Measurements from ENCODE around the gene GGCT.
A peak's percentile ranks its signal among the peaks of the same experiment; 100 is the strongest.

The GGCT gene

DNA sequence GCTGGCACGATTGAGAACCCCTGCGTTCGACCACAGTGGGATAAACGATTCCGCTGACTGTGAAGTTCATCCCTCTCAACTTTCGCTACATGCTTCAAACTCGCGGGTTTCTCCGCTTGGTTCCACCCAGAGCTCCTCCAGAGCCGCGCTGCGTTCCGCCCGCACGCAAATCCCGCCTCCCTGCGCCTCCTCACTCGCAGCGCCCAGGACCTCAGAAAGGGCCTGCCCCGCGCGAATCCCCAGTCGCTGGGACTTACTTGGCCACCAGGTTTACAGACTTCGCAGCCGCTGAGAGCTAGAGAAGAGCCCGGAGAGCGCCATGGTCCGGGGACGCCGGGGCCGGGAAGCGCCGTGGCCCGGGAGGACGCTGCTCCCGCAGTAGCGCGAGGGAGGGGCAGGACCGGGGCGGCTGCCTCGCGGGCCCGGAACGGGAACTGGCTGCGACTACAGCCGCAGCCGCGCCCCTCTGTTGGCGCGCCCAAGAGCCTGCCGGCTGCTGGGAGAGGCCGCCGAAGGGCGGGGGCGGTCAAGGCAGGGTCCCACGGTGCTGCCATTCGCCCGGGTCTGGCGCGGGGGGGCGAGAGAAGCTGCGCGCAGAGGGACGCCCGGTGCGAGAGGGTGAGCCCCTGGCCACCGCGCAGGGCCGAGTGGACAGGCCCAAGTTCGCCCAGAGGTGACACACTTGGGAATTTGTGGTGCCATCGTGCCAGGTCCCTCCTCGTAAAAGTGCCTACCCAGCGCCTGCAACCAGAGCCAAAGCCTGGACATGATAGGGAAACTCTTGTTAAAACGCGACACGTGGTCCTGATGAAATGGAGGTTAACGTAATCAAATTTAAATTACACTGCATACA, 26.1 kb downstream of the GGCT start, which contains the start of gene NOD1:
Gene NOD1, minus strand, starts transcription at position 436 of the 853 bp plus-strand sequence. CDS start 21,863 bp downstream, outside the sequence.
- peak; percentile 86 for DNase-seq (ENCODE audit: low spot score)

DNA sequence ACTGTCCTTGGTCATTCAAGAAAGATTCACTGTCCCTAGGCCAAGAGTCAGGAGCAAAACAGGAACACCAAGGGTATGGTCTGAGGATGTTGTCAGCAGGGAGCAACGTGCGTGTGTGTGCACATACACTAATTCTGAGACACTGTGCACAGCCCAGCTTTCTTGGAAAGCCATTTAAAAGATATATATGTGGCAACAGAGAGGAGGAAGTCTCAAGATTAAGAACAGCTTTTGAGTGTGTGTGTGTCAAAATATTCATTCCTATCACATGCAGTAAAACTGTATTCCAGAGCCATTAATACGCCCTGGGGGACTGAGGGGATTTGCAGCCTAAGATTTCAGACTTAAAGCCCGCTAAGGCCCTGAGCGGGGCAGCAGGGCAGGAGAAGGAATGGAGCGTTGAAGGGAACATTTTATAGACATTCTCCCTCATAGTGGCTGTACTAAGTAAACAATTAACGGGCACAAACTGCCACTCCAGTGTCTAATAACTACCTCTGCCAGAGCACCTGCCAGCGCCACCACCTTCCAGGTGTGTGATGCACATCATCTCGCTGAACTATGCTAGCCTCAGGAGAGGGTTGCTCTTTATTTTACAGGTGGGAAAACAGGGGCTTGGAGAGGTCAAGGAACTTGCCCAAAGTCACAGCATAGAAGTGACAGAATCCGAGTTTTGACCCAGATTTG, 28.0 kb downstream of the GGCT start:
- DNase-seq (ENCODE audit: low spot score), result no peak

DNA sequence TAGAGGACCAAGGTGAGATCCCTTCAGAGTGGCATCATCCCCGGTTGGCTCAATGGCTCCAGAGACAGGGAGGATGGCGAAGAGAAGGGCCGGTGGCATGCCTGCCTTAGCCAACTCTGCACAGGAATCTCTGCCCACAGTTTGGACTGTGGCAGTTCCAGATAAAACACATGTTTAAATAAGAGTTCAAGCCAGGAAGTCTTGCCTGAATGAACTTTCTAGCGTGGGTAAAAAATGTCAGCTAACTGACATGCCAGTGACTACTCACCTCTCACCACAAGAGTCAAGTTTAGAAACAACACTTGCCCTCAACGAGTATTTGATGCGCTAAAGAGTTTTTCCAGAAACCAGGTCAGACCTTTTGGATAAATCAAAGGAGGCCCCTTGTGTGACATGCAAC, 29.0 kb downstream of the GGCT start:
- no peak for DNase-seq (ENCODE audit: low spot score)

DNA sequence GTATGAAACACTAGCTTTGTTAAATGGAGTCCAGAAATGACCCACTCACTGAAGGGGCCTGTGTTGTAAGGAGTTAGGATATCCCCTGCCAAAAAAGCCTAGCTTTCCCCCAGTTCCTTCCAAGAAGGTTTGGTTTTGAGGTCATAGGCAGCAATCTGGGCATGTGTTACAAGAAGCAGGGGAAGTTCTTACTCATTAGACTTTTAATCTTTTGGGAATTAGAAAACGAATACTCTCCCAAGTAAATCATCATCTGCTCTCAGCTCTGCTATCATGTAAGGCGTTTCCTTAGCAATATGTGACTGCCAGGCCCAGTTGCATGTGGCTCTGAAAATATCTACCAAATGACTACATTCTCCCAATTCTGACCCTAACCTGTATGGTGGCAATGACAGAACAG, 29.7 kb downstream of the GGCT start:
- DNase-seq (ENCODE audit: low spot score), result no peak

DNA sequence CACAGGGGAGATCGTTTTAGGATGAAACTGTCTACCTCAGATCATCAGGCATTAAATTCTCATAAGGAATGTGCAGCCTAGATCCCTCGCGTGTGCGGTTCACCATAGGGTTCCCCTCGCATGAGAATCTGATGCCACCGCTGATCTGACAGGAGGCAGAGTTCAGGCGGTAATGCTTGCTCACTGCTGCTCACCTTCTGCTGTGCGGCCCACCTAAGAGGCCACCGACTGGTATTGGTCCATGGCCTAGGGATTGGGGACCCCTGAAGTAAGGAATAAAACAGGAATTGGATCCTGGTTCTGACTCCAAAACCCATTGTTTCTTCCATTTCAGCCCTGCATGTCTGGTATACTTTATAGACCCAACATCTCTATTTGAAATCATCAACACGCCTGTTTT, 30.1 kb downstream of the GGCT start:
- DNase-seq (ENCODE audit: low spot score), result no peak

DNA sequence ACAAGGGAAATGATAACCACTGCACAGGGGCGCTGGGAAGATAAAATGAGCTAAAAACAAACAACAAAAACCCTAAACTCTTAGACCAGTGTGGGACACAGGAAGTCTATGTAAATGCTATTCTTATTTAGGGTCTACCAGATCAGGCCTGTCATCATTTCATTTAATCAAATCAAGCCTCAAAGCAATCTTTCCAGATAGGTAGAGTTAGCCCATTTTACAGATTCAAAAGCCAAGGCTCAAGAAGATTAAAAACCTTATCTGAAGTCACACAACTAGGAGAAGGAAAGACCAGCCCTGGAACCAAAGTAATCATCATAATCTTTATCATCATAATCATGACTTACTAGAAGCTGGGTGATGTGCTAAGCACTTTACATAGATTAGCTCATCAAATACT, 30.7 kb downstream of the GGCT start:
- no peak for DNase-seq (ENCODE audit: low spot score)

DNA sequence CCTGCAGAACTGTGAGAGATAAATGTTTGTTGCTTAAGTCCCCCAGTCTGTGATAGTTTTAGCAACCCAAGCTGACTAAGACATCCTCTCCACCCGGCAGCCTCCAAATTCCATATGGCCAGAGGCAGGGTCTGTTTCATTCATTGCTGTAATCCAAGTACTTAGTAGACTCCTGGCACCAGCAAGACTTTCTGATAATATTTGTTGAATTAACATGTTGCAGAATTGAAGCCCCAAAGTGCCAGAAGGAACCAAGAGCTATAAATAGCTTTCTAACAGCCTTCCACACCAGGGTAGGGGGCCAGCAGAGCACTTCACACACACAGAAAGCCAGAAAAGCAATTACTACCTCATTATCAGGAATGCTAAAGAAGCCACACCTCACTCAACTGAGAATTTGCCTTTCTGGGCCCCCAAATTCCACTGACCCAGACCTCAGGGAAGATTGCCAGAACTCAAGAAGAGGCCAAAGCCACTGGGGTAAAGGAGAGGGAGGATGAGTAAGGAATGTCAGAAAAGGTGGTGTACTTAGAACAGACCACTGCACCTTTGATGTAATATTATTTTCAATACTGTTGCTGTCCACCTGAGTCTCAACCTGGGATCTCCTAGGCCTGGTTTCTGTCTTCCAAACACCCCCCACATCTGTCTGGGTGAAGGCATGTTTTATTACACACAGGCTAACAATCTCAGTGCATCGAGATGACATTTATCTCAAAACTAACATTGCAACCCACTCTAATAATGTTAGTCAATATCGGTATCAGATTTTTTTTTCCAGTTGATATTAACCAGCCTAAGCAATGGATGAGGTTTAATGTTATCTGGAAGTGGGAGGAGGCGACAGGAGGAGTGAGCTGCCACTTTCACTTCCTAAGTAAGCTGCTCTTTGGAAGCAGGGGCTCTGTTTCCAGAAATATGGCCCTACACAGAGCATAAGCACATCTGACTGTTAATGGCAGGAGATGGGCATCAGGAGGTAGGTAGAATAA, 31.5 kb downstream of the GGCT start:
- DNase-seq (ENCODE audit: low spot score), result no peak

DNA sequence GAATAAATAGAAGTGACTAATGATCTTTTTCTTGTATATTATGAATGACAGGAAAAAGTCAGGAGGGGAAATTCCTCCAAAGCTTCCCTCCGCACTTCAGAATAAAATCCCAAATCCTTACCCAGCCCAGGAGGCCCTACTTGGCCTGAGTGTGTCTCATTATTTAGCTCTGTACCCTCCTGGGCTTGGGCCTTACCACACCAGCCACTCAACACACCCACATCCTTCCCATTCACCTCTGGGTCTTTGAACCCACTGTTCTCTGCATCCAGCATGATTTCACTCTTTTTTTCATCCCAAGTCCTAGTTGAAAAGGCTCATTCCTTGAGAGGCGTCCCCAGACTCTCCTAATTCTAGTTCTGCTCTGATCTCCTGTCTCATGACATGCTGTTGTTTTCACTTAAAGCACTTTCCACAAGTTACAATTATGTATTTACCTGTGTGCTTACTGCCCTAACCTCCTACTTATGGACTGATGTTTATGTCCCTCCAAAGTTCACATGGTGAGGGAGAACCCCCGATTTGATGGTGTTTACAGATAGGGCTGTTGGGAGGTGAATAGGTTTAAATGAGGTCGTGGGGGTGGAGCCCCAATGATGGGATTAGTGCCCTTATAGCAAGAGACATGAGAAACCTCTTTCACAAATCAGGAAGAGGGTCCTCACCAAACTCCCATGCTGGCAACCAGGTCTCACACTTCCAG, 32.4 kb downstream of the GGCT start:
- DNase-seq (ENCODE audit: low spot score), result no peak

DNA sequence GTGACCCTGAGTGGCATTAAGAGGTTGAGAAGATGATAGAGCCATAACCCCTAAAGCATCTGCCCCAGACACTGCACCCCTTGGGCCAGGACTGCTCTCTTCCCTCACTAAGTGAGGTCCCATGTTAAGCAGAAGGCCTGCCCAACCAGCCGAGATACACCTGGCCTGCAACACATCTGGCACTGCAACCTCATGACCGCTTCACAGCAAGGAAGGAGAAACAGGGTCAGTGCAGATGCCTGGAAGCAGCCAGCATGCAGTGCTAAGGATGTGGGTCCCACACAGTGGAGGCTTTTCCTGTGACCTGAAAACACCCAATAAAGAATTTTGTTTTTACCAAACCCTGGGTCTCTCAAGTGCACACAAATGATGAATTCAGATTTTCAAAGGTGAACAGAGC, 33.4 kb downstream of the GGCT start:
- no peak for DNase-seq (ENCODE audit: low spot score)

DNA sequence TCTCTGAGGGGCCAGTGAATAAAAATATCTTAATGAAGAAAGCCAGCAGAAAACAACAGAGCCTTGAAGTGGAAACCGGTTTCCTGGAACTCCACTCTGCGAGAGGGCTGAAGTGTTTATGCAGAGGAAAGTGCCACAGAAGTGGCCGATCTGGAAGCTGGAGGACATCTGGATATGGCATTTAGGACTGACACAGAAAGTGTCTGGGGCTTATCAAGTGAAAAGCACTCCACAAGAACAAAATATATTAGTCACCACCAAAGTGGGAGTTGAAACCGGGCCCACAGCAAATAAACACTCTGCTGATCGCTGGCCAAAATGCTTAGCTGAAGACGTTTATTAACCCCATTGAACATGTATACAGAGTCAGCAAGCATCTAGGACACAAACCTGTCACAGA, 33.9 kb downstream of the GGCT start:
- no peak for DNase-seq (ENCODE audit: low spot score)

DNA sequence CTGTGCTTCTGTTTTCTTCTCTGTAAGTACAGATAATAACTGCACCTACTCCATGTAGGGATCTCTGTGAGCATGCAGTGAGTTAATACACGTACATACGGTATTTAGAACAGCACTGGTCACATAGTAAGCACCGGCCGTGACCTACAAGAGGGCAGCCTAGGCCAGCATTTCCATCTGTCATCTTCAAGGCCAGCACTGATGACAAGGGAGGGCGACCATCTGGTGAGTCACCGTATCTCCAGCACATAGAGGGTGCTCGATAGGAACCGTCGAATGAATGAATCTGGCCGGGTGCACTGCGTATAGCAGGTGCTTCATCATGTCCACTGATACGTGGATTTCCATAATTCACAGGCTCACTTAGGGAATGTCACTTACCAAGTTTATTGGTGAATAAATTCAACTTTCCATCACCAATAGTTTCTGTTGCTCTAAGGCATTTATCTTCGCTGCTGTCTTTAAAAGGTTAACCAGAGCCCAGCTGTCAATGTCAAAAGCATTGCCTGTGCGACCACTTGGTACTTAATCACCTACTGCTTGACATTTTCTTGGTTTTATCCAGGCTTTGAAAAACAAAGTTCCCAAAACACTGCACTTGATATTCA, 34.4 kb downstream of the GGCT start:
- DNase-seq (ENCODE audit: low spot score), result no peak

DNA sequence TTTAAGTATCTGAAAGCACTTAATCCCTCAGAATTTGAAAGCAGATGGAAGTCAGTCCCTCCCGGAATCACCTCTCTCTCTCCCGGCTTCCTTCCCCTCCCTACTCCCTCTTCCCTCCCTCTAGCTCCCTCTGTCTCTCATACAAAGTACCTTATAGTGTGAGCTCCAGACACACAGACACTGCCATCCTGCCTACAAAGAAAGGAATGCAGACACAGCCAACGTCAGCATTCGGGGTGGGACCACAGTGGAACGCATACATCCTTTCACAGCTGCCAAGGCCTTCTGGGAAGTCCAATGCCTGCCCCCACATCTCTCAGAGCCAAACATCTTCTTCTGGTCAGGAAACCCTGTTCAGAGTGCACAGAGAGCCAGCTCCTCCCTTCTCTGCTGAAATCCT, 35.3 kb downstream of the GGCT start:
- DNase-seq (ENCODE audit: low spot score), result peak; percentile 71

DNA sequence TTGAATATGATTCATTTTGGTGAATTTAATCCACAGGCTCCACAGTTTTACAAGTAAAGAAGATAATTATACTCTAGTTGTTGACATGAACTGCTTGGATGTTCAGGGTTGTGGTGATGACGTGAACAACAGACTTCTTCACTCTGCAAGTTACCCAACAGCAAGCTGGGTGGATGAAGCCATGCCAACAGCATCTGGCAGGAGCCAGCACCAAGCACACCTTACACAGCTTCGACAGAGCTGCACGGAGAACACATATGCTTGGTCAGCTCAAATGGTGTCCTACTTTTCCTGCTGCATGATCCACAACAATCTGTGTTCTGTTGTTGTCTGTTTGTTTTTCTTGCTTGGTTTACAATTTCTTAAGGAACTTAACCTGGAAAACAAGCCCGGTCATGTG, 35.8 kb downstream of the GGCT start:
- peak; percentile 31 for DNase-seq (ENCODE audit: low spot score)

DNA sequence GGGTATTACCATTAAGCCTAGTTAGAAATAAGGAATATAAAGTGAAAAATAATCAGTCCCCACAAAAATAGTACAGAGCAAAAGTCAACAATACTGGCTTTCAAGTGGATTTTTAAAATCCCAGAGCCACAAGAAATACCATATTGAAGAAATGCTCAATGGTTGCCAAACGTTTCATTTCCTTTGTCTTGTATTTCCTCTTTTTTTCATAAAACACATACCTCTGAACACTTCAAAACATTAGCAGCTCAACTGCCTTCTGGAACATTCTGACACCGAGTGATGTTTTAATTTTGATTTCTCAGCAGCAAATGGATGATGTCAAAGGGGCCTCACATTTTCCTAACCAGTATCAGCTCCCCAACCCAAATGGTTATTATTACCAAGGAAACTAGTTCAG, 36.6 kb downstream of the GGCT start:
- DNase-seq (ENCODE audit: low spot score), result no peak

DNA sequence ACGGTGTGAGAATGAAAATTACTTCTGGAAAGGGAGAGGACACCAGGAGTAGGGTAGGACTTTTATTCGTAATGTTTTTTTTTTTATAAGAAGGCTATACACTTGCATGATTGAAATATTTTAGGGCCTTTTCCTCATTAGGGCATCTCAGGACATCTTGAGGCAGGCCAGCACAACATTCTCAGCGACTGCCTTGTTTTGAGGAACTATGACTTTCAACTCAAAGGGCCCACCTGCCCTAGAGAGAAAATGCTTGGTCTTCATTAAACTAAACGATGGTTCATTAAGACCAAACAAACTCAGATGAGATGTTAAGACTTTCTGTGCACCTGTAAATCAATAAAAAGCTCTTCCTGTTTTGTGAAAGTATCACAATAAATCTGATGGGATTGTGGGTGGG, 37.4 kb downstream of the GGCT start:
- no peak for DNase-seq (ENCODE audit: low spot score)

DNA sequence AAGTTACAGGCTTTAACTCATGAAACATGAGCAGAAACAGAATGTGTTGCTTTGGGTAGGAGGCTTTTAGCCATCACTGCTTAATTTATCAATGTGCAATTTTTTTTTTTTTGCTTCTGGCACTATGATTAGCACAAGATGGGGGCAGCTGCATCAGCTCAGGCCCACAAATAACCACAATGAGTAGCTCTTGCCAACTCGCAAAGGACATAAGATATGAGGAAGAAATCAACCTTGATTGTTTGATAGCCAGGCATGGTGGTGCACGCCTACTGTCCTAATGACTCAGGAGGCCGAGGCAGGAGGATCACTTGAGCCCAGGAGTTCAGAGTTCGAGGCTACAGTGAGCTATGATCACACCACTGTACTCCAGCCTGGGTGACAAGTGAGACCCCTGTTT, 38.4 kb downstream of the GGCT start:
- DNase-seq (ENCODE audit: low spot score), result peak; percentile 15

DNA sequence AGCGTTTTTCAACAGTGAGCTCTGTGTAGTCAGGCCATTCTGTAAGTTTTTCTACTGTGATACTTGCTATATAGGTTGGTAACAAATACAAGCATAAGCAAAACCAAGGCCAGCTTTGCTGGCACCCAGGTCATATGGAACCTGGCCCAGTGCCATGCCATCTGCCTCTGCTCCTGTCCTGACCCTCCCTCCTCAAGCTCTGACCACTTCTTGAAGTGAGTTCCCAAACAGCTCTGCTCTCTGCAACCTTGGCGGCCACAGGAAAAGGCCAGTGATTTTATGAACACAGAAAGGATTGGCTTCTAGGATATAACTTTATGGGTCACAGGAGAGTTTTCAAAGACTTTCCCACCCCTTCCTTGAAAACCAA, 38.8 kb downstream of the GGCT start:
- peak; percentile 54 for DNase-seq (ENCODE audit: low spot score)

DNA sequence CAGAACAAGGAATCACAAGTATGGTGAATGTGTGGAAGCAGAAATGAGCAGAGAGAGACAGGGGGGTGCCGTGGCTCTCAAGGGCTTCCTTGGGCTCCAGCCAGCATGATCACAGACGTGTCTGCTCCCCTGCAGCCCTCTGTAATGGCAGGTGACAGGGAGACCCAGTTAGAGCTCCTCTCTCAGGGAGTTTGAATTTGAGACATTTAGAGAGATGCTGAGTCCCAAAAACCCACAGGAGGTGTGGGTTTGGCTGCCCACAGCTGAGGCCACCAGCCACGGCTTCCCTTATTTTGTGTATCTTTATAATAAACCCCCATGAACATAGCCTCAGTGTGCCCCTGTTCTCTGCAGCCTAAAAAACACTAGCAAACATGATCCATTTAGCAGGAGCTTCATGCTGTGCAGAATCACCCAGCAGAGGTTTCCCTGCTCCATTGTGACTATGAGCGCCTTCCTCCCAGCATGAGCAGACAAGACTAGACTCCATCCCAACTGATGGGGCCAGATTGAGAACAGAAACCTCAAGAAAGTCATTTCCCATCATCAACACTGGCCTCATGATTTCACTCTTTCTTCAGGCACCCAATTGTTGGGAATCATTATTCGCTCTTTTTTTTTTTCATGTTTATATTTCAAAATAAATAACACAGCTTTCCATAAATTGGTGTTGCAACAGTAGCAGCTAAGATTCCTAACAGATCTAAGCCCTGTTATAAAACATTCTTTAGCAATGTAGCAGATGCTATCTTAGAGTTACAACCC, 39.4 kb downstream of the GGCT start:
- DNase-seq (ENCODE audit: low spot score), result peak; percentile 18

DNA sequence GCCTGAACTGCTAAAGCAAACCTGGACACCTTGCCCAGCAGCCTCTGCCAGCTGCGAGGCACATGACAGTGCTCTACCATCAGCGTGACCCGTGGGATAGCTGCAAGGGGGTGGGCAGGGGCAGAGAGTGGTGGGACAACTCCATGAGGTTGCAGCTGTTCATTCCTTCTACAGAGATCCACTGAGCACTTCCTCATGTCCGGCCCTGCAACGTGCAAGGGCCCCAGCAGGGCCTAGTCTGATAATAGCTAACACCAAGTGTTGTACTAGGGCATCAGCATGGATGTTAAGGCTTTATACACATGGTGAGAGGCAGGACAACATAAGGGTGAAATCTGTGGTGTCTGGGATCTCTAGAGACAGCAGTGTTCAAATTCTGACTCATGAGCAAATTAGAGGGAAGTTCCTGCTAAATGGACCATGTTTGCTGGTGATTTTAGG, 40.4 kb downstream of the GGCT start:
- DNase-seq (ENCODE audit: low spot score), result no peak

DNA sequence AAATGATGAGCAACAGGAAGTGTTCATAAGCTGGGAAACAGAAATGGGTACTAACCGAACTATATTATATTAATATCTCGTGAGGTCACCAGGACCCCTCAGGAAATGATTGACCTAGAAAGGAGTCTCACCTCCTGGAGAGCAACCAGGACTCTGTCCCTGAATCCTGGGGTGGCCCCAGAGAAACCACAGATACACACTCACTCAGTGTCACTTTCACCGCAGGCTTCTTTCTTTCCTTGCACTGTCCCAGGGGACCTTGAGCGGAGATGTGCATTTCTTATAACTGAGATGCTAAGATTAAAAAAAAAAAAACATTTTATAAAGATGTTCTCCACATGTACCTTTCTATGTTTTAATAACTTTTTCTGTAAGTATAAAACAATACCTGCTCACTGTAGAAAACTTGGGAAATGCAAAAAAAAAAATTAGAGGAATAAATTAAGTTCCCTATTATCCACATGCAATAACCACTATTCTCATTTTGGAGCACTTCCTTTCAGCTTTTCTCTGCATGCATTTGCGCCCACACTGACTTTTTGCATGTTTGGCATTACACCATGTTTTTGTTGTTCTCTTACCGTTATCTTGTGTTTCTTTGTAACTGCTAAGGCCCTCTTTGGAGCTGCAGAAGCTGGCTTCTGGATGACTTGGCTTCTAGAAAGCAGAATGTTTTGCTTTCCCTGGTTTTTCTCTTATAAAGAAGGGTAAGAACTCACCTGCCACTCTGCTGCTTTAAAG, 41.1 kb downstream of the GGCT start:
- DNase-seq (ENCODE audit: low spot score), result no peak

All from left forelimb (tissue), 1 donor.